NOMO-1 treated with dmso at 0.1 percent for 144 hours (cell line): ENCODE results near the gene CADPS.

Experiments used
- DNase-seq: peaks from one replicate; lab custom pipeline; 2025; ENCODE audit not compliant: unreplicated experiment; lab: John Stamatoyannopoulos, UW

Gene CADPS

GRCh38 chr3:62364191-62364590 is 511.0 kb downstream of the CADPS start:
- DNase-seq = no peak

GRCh38 chr3:62363275-62363674 is 511.9 kb downstream of the CADPS start:
- DNase-seq = no peak

- DNase-seq = no peak
These were observed 513.4 kb downstream of the CADPS start for GRCh38 chr3:62361824-62362223.

GRCh38 chr3:62361261-62361660 is 514.0 kb downstream of the CADPS start:
- no peak for DNase-seq

GRCh38 chr3:62359531-62359930 is 515.7 kb downstream of the CADPS start:
- DNase-seq = no peak

GRCh38 chr3:62356356-62356755 is 518.9 kb downstream of the CADPS start:
- no peak for DNase-seq

- no peak for DNase-seq
These were observed 519.5 kb downstream of the CADPS start for GRCh38 chr3:62355703-62356102.
